ENCODE results near the gene ADAMTS15. TPM values are rescaled to one million over a fixed set of nuclear protein-coding genes. Genes with fewer than 3 reads are reported as not detected.

ADAMTS15 gene
- total RNA-seq, 2 experiments from 2014 or later = not detected

- Mint-ChIP-seq H3K4me3 (no peak overlapping the region), H3K27me3 (peaks cover 12% of the 10 kb centered on the region), H3K27ac (no peak overlapping the region), H3K4me1 (ENCODE audit: low read depth) (peaks cover 10% of the 10 kb centered on the region), H3K9me3 (no peaks in the 10 kb centered on the region), H3K36me3 (no peaks in the 10 kb centered on the region)
- ChIA-PET CTCF (interaction anchor here (2.4 to 3.5 kb wide), 2 partner anchors 11 to 419 kb away, joined by 22 to 34 read pairs; no protein-coding TSS in a partner anchor), POLR2A (no interaction called here)
- no peak for DNase-seq
- intact Hi-C loops (cut with micrococcal nuclease) = no loop called here
Measured at GRCh38 chr11:130442737-130443136, 5.7 kb upstream of the ADAMTS15 start.

GRCh38 chr11:130445788-130446187 is 2.7 kb upstream of the ADAMTS15 start:
- H3K27me3 Mint-ChIP-seq = peaks cover 33% of the 10 kb centered on the region
- H3K36me3 Mint-ChIP-seq = no peaks in the 10 kb centered on the region
- H3K27ac Mint-ChIP-seq = no peak overlapping the region
- CTCF ChIA-PET = interaction anchor here (1.9 to 2.0 kb wide), 2 partner anchors 10 to 417 kb away, joined by 6 to 9 read pairs; no protein-coding TSS in a partner anchor
- no peak overlapping the region for H3K4me3 Mint-ChIP-seq
- DNase-seq = no peak
- intact Hi-C loops (cut with micrococcal nuclease) = no loop called here
- H3K9me3 Mint-ChIP-seq = no peaks in the 10 kb centered on the region
- H3K4me1 Mint-ChIP-seq (ENCODE audit: low read depth) = peaks cover 8% of the 10 kb centered on the region
- POLR2A ChIA-PET = no interaction called here

- no peaks in the 10 kb centered on the region for H3K36me3 Mint-ChIP-seq
- CTCF ChIA-PET = interaction anchor here (1.1 to 1.9 kb wide), 4 partner anchors 10 to 446 kb away, joined by 4 to 5 read pairs (median 4); no protein-coding TSS in a partner anchor
- DNase-seq = no peak
- POLR2A ChIA-PET = no interaction called here
- peaks cover 8% of the 10 kb centered on the region for H3K4me1 Mint-ChIP-seq (ENCODE audit: low read depth)
- H3K4me3 Mint-ChIP-seq = peak overlapping the region; percentile 39
- intact Hi-C loops (cut with micrococcal nuclease) = no loop called here
- no peaks in the 10 kb centered on the region for H3K9me3 Mint-ChIP-seq
- no peak overlapping the region for H3K27ac Mint-ChIP-seq
- peaks cover 41% of the 10 kb centered on the region for H3K27me3 Mint-ChIP-seq
Measured at GRCh38 chr11:130448039-130448415, 418 bp upstream of the ADAMTS15 start.

GRCh38 chr11:130449310-130449990 is 1.0 kb downstream of the ADAMTS15 start:
- intact Hi-C loops (cut with micrococcal nuclease) = no loop called here
- Mint-ChIP-seq H3K4me3 (no peak overlapping the region), H3K4me1 (ENCODE audit: low read depth) (peaks cover 8% of the 10 kb centered on the region), H3K36me3 (no peaks in the 10 kb centered on the region), H3K9me3 (no peaks in the 10 kb centered on the region), H3K27me3 (peaks cover 46% of the 10 kb centered on the region), H3K27ac (no peak overlapping the region)
- no peak for DNase-seq
- POLR2A ChIA-PET = no interaction called here
- CTCF ChIA-PET = no interaction called here

GRCh38 chr11:130449996-130450769 is 1.7 kb downstream of the ADAMTS15 start:
- peaks cover 49% of the 10 kb centered on the region for H3K27me3 Mint-ChIP-seq
- intact Hi-C loops (cut with micrococcal nuclease) = no loop called here
- H3K4me3 Mint-ChIP-seq = no peak overlapping the region
- H3K27ac Mint-ChIP-seq = no peak overlapping the region
- no peaks in the 10 kb centered on the region for H3K9me3 Mint-ChIP-seq
- DNase-seq = no peak
- no peaks in the 10 kb centered on the region for H3K36me3 Mint-ChIP-seq
- CTCF ChIA-PET = interaction anchor here (0.6 kb wide), 1 partner anchor 161 kb away, joined by 3 read pairs; no protein-coding TSS in a partner anchor
- H3K4me1 Mint-ChIP-seq (ENCODE audit: low read depth) = peaks cover 8% of the 10 kb centered on the region
- POLR2A ChIA-PET = no interaction called here

- no peaks in the 10 kb centered on the region for H3K9me3 Mint-ChIP-seq
- H3K4me1 Mint-ChIP-seq (ENCODE audit: low read depth) = peaks cover 8% of the 10 kb centered on the region
- DNase-seq = no peak
- no peak overlapping the region for H3K4me3 Mint-ChIP-seq
- peaks cover 48% of the 10 kb centered on the region for H3K27me3 Mint-ChIP-seq
- ChIA-PET POLR2A (no interaction called here), CTCF (interaction anchor here (0.6 to 1.3 kb wide), 4 partner anchors 14 to 411 kb away, joined by 3 to 5 read pairs (median 4); no protein-coding TSS in a partner anchor)
- no peak overlapping the region for H3K27ac Mint-ChIP-seq
- H3K36me3 Mint-ChIP-seq = no peaks in the 10 kb centered on the region
- intact Hi-C loops (cut with micrococcal nuclease) = no loop called here
Measured at GRCh38 chr11:130451231-130452019, 3.0 kb downstream of the ADAMTS15 start.

- H3K9me3 Mint-ChIP-seq = no peaks in the 10 kb centered on the region
- ChIA-PET CTCF (interaction anchor here (1.3 kb wide), 1 partner anchor 21 kb away, joined by 5 read pairs; no protein-coding TSS in a partner anchor), POLR2A (no interaction called here)
- peaks cover 8% of the 10 kb centered on the region for H3K4me1 Mint-ChIP-seq (ENCODE audit: low read depth)
- no peak overlapping the region for H3K27ac Mint-ChIP-seq
- H3K4me3 Mint-ChIP-seq = no peak overlapping the region
- peaks cover 44% of the 10 kb centered on the region for H3K27me3 Mint-ChIP-seq
- no peak for DNase-seq
- intact Hi-C loops (cut with micrococcal nuclease) = no loop called here
- H3K36me3 Mint-ChIP-seq = no peaks in the 10 kb centered on the region
Measured at GRCh38 chr11:130452176-130452575, 3.7 kb downstream of the ADAMTS15 start.

- intact Hi-C loops (cut with micrococcal nuclease) = no loop called here
- no peak overlapping the region for H3K27ac Mint-ChIP-seq
- H3K4me3 Mint-ChIP-seq = no peak overlapping the region
- H3K9me3 Mint-ChIP-seq = no peaks in the 10 kb centered on the region
- CTCF ChIA-PET = interaction anchor here (0.9 to 1.7 kb wide), 3 partner anchors 18 to 409 kb away, joined by 3 to 6 read pairs (median 4); no protein-coding TSS in a partner anchor
- peaks cover 8% of the 10 kb centered on the region for H3K4me1 Mint-ChIP-seq (ENCODE audit: low read depth)
- no peaks in the 10 kb centered on the region for H3K36me3 Mint-ChIP-seq
- H3K27me3 Mint-ChIP-seq = peaks cover 41% of the 10 kb centered on the region
- POLR2A ChIA-PET = interaction anchor here (0.6 kb wide), 1 partner anchor 314 kb away, joined by 4 read pairs; no protein-coding TSS in a partner anchor
- DNase-seq = no peak
Measured at GRCh38 chr11:130452940-130453339, 4.5 kb downstream of the ADAMTS15 start.

- no peak for DNase-seq
- ChIA-PET POLR2A (interaction anchor here (0.6 kb wide), 1 partner anchor 403 kb away, joined by 3 read pairs; no protein-coding TSS in a partner anchor), CTCF (interaction anchor here (1.7 to 2.0 kb wide), 2 partner anchors 22 to 408 kb away, joined by 6 to 8 read pairs; no protein-coding TSS in a partner anchor)
- Mint-ChIP-seq H3K4me3 (no peak overlapping the region), H3K9me3 (no peaks in the 10 kb centered on the region), H3K4me1 (ENCODE audit: low read depth) (peaks cover under 1% of the 10 kb centered on the region), H3K36me3 (no peaks in the 10 kb centered on the region), H3K27me3 (peaks cover 33% of the 10 kb centered on the region), H3K27ac (no peak overlapping the region)
- intact Hi-C loops (cut with micrococcal nuclease) = no loop called here
Measured at GRCh38 chr11:130454491-130455252, 6.2 kb downstream of the ADAMTS15 start.

- POLR2A ChIA-PET = interaction anchor here (0.6 kb wide), 1 partner anchor 403 kb away, joined by 3 read pairs; no protein-coding TSS in a partner anchor
- intact Hi-C loops (cut with micrococcal nuclease) = no loop called here
Measured at GRCh38 chr11:130455483-130456127, 7.2 kb downstream of the ADAMTS15 start.

GRCh38 chr11:130456286-130456685 is 7.8 kb downstream of the ADAMTS15 start:
- no peak overlapping the region for H3K4me3 Mint-ChIP-seq
- no peak overlapping the region for H3K27ac Mint-ChIP-seq
- CTCF ChIA-PET = no interaction called here
- POLR2A ChIA-PET = no interaction called here
- peaks cover 18% of the 10 kb centered on the region for H3K27me3 Mint-ChIP-seq
- no peaks in the 10 kb centered on the region for H3K4me1 Mint-ChIP-seq (ENCODE audit: low read depth)
- intact Hi-C loops (cut with micrococcal nuclease) = no loop called here
- DNase-seq = no peak
- H3K9me3 Mint-ChIP-seq = no peaks in the 10 kb centered on the region
- no peaks in the 10 kb centered on the region for H3K36me3 Mint-ChIP-seq

More at GRCh38 chr11:130455483-130456127, 7.2 kb downstream of the ADAMTS15 start:
- H3K27ac Mint-ChIP-seq = no peak overlapping the region
- H3K27me3 Mint-ChIP-seq = peaks cover 24% of the 10 kb centered on the region
- no peaks in the 10 kb centered on the region for H3K36me3 Mint-ChIP-seq
- H3K9me3 Mint-ChIP-seq = no peaks in the 10 kb centered on the region
- no peak overlapping the region for H3K4me3 Mint-ChIP-seq
- CTCF ChIA-PET = interaction anchor here (2.0 kb wide), 1 partner anchor 407 kb away, joined by 8 read pairs; no protein-coding TSS in a partner anchor
- DNase-seq = no peak
- H3K4me1 Mint-ChIP-seq (ENCODE audit: low read depth) = no peaks in the 10 kb centered on the region
